Fibroblast of gingiva (primary cell): ENCODE results near the gene TCF15.

Experiments
- DNase-seq: peaks from one replicate; pipeline ENCODE4 v3.0.0-alpha.2; 2011; ENCODE audit warnings: low read depth

TCF15 gene, protein sequence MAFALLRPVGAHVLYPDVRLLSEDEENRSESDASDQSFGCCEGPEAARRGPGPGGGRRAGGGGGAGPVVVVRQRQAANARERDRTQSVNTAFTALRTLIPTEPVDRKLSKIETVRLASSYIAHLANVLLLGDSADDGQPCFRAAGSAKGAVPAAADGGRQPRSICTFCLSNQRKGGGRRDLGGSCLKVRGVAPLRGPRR

GRCh38 chr20:610130-611046 is at the start of gene TCF15:
Gene TCF15 (minus strand): TSS chr20:610309. CDS start chr20:610237, 72 bp downstream.
- DNase-seq = no peak

DNA sequence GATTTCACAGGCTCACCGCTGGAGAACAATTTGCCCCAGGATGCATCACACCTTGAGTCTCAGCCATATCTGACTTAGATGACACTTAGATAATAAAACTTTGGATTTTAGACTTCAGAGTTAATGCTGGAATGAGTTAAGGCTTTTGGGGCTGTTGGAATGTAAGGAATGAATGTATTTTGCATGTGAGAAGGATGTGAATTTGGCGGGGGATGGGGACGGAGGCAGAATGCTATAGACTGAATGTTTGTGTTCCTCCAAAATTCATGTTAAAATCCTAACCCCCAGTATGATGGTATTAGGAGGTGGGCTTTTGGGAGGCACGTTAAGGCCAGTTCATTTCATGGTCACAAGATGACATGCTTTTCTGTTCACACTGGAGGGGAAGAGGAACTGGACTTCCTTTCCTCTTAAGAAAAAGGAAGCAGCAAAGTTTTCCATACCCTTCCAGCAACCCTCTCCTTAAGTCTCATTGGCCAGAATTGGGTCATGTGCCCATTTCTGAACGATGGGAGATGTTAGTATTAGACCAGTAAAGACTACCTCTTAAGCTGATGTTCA is 48.7 kb upstream of the TCF15 start:
- no peak for DNase-seq

GRCh38 chr20:658202-658601 is 48.1 kb upstream of the TCF15 start:
- no peak for DNase-seq

GRCh38 chr20:655726-656624 is 45.9 kb upstream of the TCF15 start:
- DNase-seq = no peak

- no peak for DNase-seq
These were observed 44.3 kb upstream of the TCF15 start for GRCh38 chr20:654417-654750.

DNA sequence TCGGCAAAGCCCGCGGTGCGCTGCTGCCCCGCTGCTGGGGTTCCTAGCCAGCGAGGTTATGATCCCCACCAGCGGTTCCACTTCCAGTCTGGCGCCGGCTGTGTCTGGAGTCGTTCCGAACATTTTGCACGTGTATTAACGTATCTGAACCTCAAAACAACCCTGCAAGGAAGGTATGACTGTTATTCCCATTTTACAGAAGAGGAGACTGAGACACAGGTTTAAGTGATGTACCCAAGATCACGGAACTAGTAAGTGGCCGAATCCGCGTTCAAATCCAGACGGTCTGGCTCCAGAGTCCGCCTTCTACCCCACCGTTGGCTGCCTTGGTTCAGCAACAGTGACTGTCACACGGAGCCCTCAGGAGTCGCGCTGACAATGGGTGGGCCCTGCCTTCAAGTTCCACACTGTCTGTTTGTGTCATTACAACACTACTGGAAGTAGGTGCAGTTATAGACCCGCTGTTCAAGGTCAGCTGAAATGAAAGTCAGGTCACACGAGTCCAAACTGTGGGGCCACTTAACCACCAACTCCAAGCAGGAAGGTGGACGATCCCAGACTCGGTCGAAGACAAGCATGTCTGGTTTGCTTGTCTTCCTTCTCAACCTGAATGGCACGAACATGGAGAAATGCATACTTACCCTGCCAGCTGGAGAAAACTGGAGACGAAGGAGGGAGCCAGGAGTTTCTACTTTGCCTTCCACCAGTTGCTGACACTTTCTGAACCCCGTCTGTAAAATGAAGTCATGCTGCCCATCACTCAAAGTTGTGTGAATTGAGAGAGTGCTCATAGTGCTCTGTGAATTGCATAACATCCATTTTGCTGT is 43.7 kb upstream of the TCF15 start:
- DNase-seq = no peak

DNA sequence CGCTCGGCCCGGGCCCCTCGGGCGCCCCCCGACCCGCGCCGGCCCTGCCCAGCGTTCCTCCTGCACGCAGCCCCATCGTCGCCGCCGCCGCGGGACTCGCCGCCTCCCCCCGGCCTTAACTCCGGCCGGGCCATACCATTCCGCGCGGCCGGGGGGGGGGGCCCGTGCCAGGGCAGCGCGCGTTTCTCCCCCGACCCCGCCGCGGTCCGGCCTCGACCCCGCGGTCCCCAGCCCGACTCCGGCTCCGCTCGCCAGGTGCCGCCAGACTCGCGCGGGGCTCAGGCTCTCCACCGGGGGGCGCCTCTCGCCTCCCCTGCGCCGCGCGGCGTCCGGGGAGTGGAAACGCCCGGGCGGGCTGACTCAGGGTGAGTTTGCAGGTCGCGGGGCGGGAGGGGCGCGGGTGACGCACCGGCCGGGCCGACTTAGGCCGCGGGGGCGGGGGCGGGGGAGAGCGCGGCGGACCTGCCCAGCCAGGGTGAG is 43.0 kb upstream of the TCF15 start, which contains the start of gene SRXN1:
Gene SRXN1, minus strand, starts transcription at position 91 of the 480 bp plus-strand sequence. Its CDS starts 15 bp downstream, at position 76.
- DNase-seq = peak; percentile 92

DNA sequence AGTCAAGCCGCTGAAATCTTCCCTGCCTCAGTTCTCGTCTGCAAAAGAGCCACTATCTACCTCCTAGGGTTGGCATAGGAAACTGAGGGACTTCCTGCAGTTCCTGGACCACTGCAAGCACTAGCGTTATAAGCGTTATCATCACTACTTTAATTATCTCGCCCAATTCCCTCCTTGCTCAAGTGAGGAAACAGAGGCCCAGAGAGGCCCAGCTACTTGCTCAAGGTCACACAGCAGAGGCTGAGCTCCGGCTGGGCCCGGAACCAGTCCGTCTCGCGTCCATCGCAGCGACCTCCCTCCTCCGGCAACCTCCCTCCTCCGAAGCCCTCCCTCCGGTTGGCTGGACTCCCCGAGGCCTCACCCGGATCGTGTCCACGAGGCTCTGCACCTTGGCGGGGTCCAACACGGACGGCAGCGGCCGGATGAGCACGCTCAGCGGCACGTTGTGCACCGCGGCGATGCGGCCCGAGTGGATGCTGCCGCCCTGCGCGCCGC is 42.6 kb upstream of the TCF15 start:
- DNase-seq = peak; percentile 45

GRCh38 chr20:651713-652614 is 41.9 kb upstream of the TCF15 start:
- DNase-seq = no peak

DNA sequence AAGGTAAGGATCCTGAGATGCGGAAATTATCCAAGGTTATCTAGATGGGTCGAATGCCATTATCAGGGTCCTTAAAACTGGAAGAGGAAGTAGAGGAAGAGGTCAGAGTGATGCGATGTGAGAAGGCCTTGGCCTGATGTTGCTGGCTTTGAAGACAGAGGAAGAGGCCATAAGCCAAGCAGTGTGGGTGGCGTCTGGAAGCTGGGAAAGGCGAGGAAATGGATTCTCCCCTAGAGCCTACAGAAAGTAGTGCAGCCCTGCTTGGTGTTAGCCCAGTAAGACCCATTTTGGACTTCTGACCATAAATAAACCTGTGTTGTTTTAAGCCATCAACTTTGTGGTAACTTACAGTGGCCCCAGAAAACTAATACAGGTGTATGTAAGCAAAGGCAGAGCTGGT is 40.8 kb upstream of the TCF15 start:
- DNase-seq = no peak

- no peak for DNase-seq
These were observed 40.2 kb upstream of the TCF15 start for GRCh38 chr20:650281-650680.

DNA sequence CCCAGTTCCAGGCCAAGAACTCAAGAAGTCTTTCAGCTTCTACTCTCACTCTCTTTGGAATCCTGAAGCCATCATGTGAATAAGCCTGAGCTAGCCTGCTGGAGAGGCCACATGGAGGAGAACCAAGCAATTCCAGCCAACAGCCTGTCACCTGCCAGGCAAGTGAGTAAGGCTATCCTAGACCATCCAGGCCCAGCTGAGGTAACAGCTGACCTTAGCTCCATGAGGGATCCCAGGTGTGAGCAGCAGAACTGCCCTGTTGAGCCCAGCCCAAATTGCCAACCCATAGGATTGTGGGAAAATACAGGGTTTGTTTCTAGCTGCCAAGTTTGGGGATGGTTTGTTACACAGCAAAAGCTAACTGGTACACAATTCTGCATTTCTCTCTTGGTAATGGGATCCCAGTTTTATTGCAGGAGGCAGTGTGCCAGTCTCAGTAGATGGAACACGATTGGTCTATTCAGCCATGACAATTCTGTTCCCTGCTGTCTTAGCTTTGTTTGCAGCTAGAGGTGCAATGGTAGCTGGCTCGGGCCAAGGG is 37.4 kb upstream of the TCF15 start:
- no peak for DNase-seq

GRCh38 chr20:646868-647233 is 36.7 kb upstream of the TCF15 start:
- DNase-seq = no peak

GRCh38 chr20:646107-646867 is 36.2 kb upstream of the TCF15 start:
- no peak for DNase-seq

DNA sequence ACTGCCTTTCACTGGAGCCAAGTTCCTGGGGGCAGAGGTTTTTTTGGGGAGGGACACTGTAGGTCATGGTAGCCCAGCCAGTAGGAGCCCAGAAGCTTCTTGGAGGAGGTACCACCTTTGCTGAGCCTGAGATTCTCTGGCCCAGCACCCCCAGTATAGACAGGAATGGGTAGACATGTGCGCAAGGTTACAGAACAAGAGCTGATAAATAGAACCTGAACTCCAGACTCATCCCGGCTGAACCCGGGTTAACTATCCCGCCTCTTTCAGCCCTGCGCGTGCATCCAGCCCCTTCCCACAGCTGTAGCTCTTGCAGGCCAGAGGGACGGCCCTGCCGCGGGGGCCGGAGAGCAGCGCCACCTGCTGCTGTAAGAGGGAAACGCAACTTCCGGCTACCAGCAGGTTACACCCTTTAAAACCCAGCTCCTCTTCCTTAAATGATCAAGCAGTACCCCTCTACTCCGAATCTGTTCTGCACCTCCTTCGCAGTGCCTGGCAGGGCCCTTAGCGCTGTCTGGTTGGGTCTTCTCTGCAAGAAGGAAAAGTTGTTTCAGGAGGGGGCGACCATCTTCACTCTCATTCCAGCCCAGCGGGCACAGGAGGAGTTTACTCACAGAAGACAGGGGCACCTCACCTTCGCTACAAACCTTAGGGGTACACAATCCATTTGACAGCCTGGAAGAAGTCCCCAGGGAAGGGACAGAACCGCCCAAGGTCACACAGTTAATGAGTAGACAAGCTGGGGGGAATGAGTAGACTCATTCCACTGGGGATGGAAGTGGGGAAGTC is 35.4 kb upstream of the TCF15 start:
- DNase-seq = peak; percentile 50

GRCh38 chr20:644692-645317 is 34.7 kb upstream of the TCF15 start:
- DNase-seq = no peak

GRCh38 chr20:642398-643174 is 32.5 kb upstream of the TCF15 start:
- no peak for DNase-seq
